ENCODE results near the gene MLPH.
"Not testable (repeated sequence)": the region's sequence is repeated elsewhere in the genome, so short reads cannot be mapped to it uniquely, and the experiment has no call there.

- TF ChIP-seq, protein P1, sequence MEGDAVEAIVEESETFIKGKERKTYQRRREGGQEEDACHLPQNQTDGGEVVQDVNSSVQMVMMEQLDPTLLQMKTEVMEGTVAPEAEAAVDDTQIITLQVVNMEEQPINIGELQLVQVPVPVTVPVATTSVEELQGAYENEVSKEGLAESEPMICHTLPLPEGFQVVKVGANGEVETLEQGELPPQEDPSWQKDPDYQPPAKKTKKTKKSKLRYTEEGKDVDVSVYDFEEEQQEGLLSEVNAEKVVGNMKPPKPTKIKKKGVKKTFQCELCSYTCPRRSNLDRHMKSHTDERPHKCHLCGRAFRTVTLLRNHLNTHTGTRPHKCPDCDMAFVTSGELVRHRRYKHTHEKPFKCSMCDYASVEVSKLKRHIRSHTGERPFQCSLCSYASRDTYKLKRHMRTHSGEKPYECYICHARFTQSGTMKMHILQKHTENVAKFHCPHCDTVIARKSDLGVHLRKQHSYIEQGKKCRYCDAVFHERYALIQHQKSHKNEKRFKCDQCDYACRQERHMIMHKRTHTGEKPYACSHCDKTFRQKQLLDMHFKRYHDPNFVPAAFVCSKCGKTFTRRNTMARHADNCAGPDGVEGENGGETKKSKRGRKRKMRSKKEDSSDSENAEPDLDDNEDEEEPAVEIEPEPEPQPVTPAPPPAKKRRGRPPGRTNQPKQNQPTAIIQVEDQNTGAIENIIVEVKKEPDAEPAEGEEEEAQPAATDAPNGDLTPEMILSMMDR (IDR thresholded peaks at IDR 0.05), result not testable (repeated sequence)
- TF ChIP-seq POLR2A (IDR thresholded peaks at IDR 0.05); EP300 (IDR thresholded peaks at IDR 0.05; ENCODE audit: low read depth); POLR2AphosphoS5 (IDR thresholded peaks at IDR 0.05): not testable (repeated sequence)
Measured at GRCh38 chr2:237595829-237596519, 108.9 kb downstream of the MLPH start.

Measured in transverse colon (tissue), 4 donors.